HG02870 (cell line): ENCODE data around the gene CELA2A.
"Not testable (repeated sequence)": the region's sequence is repeated elsewhere in the genome, so short reads cannot be mapped to it uniquely, and the experiment has no call there.

Experiments used
- ATAC-seq: cut with Tn5 transposase; IDR thresholded peaks from one replicate; pipeline ENCODE4 v1.9.1; 2021; ENCODE audit warnings: mild to moderate bottlenecking, moderate library complexity; ENCODE audit not compliant: unreplicated experiment

Gene CELA2A

GRCh38 chr1:15492596-15492995, 36.1 kb downstream of the CELA2A start:
- ATAC-seq = no peak

- ATAC-seq = no peak
Observed at GRCh38 chr1:15493869-15494390, 37.4 kb downstream of the CELA2A start.

GRCh38 chr1:15500184-15501178, 43.9 kb downstream of the CELA2A start:
- ATAC-seq = no peak

- ATAC-seq = no peak
Observed at GRCh38 chr1:15501208-15502032, 44.9 kb downstream of the CELA2A start.

- ATAC-seq = no peak
Observed at GRCh38 chr1:15504436-15504835, 47.9 kb downstream of the CELA2A start.

GRCh38 chr1:15506831-15507230, 50.3 kb downstream of the CELA2A start:
- ATAC-seq = no peak

GRCh38 chr1:15507278-15507677, 50.7 kb downstream of the CELA2A start:
- ATAC-seq = no peak

GRCh38 chr1:15508700-15509487, 52.4 kb downstream of the CELA2A start:
- ATAC-seq = no peak

GRCh38 chr1:15509586-15509985, 53.1 kb downstream of the CELA2A start:
- ATAC-seq = no peak

- no peak for ATAC-seq
Observed at GRCh38 chr1:15510611-15511405, 54.3 kb downstream of the CELA2A start.

GRCh38 chr1:15513192-15513591, 56.7 kb downstream of the CELA2A start:
- ATAC-seq = no peak

GRCh38 chr1:15513919-15514318, 57.4 kb downstream of the CELA2A start:
- no peak for ATAC-seq

GRCh38 chr1:15514557-15514956, 58.0 kb downstream of the CELA2A start:
- not testable (repeated sequence) for ATAC-seq

- no peak for ATAC-seq
Observed at GRCh38 chr1:15515022-15515663, 58.6 kb downstream of the CELA2A start.

GRCh38 chr1:15519625-15520024, 63.1 kb downstream of the CELA2A start:
- no peak for ATAC-seq

- ATAC-seq = not testable (repeated sequence)
Observed at GRCh38 chr1:15521206-15521906, 64.8 kb downstream of the CELA2A start.
